GM19328 (cell line): ENCODE results near the gene CFAP54.

Experiments used
- ATAC-seq: cut with Tn5 transposase; IDR thresholded peaks from one replicate; pipeline ENCODE4 v1.9.1; 2021; ENCODE audit warnings: mild to moderate bottlenecking, moderate library complexity; ENCODE audit not compliant: unreplicated experiment

Gene CFAP54

DNA sequence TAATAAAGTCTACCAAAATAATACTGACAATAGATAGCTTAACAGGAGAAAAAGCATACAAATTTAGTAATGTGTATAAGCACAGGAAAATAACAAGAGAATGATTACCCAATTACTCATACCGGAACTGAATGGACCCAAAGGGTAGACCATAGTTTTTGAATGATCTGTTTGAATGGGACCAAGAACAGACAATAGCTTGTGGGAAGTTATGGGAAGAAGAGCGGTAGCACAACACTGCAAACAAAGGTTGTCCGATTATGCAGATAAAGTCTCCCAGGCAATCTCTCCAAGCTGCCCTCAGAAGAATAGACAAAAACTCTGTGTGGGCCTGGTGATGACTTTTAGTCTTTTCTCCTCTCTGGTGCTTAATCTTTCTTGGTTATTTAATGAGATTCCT is 321.1 kb downstream of the CFAP54 start:
- no peak for ATAC-seq

DNA sequence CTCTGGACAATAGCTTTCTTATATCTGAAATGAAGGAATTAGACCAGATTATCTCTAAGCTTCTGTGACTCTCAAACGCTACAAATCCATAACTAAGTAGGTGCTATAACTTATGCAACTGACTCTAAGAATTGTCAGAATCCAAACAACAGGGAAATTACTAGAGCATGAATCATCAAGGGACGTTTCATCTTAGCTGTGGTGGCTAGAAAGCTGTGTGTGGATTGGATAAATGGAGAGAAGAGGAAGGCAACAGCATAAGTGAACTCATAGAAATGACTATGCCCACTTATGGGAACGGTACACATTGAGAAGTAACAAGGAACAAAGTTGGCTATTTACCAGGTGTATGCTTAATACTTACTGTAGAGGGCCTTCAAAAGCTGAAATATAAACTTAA is 321.7 kb downstream of the CFAP54 start:
- no peak for ATAC-seq

DNA sequence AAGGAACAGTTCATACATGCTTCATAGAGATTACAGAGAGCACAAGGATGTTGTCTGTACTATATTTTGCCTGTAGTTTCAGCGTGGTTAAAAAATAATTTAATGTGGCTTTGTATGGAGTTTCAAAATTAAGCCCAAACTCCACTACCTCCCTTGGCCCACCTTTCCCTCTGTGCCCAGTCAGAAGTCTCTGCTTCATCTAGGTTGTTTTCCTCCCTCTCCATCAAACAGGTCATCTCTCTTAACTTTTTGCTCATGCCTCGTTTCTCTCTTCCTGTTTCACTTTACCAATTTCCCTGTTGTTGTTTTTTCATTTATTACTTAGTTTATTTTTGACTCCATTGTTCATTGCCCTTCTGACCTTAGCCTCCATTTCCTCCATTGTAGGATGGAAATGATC is 322.8 kb downstream of the CFAP54 start:
- ATAC-seq = no peak

- no peak for ATAC-seq
Observed at GRCh38 chr12:96814200-96814599, 324.8 kb downstream of the CFAP54 start.

DNA sequence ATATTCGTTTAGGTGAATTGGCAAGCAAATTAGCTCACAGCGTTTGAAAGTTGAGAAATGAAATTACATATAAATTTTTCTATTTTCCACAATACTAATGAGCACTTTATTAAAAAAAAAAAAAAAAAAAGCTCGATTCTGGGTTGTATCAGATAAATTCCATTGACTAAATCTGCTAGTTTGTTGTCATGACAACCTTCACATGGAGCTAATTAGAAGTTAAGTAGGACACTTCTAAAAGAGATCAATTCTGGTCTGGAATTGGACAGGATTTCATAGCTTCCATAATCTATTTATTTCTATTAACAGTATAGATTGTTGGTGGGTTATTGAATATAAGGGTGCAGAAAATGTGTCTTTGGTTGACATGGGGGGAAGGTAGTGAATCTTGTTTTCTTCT is 332.2 kb downstream of the CFAP54 start:
- no peak for ATAC-seq

GRCh38 chr12:96822641-96823040 is 333.3 kb downstream of the CFAP54 start:
- no peak for ATAC-seq

DNA sequence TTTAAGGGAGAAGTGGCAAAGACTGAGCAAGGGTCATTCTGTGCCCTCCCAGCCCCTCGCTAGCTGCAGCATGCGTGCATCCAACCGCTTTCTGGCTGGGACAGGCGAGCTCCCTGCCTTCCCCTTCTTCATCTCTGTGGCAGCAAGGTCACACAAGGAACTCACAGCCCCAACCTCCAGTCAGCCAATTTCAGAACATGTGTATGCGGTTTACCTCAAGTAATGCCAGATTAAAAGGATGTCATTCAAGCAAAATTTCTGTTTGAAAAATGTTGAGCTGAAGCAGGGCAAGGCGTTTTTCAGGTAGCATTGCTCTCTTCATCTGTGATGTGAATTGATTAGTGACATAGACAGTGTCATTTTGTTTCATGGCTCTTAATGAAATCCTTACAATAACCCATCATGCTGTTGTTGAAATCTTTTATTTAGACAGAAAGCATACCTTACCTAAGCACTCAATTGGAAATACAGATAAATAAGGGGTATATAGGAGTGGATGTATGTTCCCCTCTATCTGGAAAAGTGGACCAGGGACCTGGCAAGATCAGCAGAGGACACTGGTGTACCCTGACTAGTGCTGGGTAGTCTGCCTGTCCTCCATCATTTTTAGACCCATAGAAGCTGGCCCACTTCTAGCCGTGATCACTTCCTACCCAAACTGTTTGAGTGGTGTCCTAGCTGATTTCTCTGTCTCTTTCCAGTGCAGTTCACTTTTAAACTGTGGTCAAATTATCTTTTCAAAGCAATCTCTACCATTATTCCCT is 334.9 kb downstream of the CFAP54 start:
- no peak for ATAC-seq

DNA sequence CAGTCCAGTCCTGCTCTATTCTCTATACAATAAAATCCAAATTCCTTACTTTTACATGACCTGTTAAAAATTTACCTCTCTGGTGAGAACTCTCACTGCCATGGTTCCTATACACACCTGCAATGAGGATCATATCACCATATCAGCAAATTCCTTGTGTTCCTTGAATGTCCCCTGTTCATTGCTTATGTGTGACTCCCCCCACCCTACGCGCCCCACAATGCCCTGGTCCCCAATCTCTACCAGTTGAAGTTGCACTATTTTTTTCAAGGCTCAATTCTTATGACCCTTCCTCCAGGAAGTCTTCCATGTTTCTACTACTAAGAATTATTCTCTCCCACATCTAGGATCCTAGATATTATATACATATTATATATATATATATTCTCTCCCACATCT is 335.5 kb downstream of the CFAP54 start:
- ATAC-seq = no peak

- no peak for ATAC-seq
Observed at GRCh38 chr12:96828169-96828789, 338.9 kb downstream of the CFAP54 start.

- no peak for ATAC-seq
Observed at GRCh38 chr12:96829354-96829753, 340.0 kb downstream of the CFAP54 start.

- no peak for ATAC-seq
Observed at GRCh38 chr12:96831346-96831745, 342.0 kb downstream of the CFAP54 start.

- no peak for ATAC-seq
Observed at GRCh38 chr12:96846293-96846692, 356.9 kb downstream of the CFAP54 start.

DNA sequence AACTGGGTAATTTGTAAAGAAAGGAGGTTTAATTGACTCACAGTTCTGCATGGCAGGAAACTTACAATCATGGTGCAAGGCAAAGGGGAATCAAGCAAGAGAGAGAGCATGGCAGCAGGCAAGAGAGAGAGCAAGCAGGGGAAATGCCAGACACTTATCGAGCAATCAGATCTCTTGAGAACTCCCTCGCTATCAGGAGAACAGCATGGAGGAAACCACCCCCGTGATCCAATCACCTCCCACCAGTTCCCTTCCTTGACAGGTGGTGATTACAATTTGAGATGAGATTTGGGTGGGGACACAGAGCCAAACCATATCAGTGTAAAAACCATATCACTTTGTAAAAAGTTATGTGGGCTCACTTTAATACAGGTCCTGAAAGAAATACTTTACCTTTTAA is 361.3 kb downstream of the CFAP54 start:
- no peak for ATAC-seq

- no peak for ATAC-seq
Observed at GRCh38 chr12:96858162-96858561, 368.8 kb downstream of the CFAP54 start.

- no peak for ATAC-seq
Observed at GRCh38 chr12:96861656-96862055, 372.3 kb downstream of the CFAP54 start.

GRCh38 chr12:96862326-96862725 is 372.9 kb downstream of the CFAP54 start:
- ATAC-seq = no peak

DNA sequence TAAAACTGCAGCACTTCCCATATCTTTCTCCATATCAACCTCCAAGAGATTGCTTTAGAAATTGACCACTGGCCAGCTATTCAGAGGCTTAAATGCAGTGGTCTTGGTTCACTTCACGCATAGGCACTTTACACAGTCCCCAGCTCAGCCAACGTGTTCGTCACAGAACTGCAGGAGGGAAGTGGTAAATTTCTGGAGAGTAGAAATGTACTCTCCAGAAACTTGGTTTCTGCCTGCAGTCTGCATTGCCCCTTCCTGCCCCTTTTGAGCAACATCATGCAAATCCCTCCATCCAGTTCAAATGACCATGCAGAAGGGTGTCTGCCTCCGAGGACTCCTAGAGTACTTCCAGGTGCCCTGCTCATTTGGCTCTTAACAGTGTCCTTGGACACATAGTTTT is 375.0 kb downstream of the CFAP54 start:
- ATAC-seq = no peak

GRCh38 chr12:96866801-96867590 is 377.6 kb downstream of the CFAP54 start:
- ATAC-seq = no peak

DNA sequence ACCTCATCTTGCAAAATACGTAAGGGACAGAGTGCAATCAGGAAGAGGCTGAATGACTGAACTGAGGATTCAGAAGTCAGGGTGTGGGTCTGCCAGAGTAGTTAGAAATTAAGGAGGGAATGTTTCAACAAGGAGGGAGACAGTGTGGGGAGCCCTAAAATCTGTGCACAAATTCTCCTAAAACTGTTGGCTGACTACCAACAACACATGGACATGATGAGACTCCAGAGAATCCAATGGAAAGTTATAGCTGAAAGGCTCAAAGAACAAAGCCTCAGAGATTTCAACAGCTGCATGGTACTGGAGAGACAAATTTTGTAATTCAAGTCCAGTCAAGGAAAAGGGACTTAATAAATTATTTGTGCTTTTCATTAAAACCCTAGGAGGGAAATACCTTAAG is 381.6 kb downstream of the CFAP54 start:
- ATAC-seq = no peak

GRCh38 chr12:96872961-96873360 is 383.6 kb downstream of the CFAP54 start:
- no peak for ATAC-seq

DNA sequence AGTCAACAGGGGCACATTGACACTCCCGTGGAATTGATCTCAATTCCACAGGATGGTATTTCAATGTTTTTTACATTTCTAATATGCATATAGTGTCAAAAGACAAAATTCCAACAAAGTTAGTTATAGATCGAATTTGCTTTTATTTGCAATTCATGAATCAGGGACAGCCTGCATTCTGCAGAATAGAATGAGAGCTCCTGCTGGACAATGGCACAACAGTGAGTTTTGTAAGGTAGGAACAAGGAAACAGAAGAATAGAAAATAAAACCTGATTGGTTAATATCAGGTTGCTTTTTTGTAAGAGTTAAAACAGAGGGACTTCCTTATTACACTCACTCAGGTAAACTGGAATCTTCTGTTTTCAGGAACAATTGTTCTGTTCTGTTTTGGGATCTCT is 384.8 kb downstream of the CFAP54 start:
- no peak for ATAC-seq

- ATAC-seq = no peak
Observed at GRCh38 chr12:96876966-96877365, 387.6 kb downstream of the CFAP54 start.
